GDM1 (cell line): ENCODE results near the gene POU2F1.

Source experiments
- DNase-seq: peaks from one replicate; lab custom pipeline; 2025; lab: John Stamatoyannopoulos, UW

POU2F1 gene

GRCh38 chr1:167367705-167368104 is 147.0 kb downstream of the POU2F1 start:
- DNase-seq: no peak

- no peak for DNase-seq
These were observed 148.5 kb downstream of the POU2F1 start for GRCh38 chr1:167369175-167369574.

GRCh38 chr1:167369933-167370332 is 149.2 kb downstream of the POU2F1 start:
- DNase-seq: no peak

- DNase-seq: no peak
These were observed 150.3 kb downstream of the POU2F1 start for GRCh38 chr1:167371030-167371429.

- no peak for DNase-seq
These were observed 152.7 kb downstream of the POU2F1 start for GRCh38 chr1:167373398-167373797.

GRCh38 chr1:167373986-167374385 is 153.3 kb downstream of the POU2F1 start:
- no peak for DNase-seq

- no peak for DNase-seq
These were observed 155.3 kb downstream of the POU2F1 start for GRCh38 chr1:167375949-167376348.

GRCh38 chr1:167387251-167387910 is 166.7 kb downstream of the POU2F1 start:
- DNase-seq: no peak

- no peak for DNase-seq
These were observed 168.3 kb downstream of the POU2F1 start for GRCh38 chr1:167388976-167389375.

GRCh38 chr1:167392200-167392696 is 171.6 kb downstream of the POU2F1 start:
- no peak for DNase-seq

- no peak for DNase-seq
These were observed 179.8 kb downstream of the POU2F1 start for GRCh38 chr1:167400359-167400953.

GRCh38 chr1:167401260-167401873 is 180.7 kb downstream of the POU2F1 start:
- peak; percentile 36 for DNase-seq

- DNase-seq: no peak
These were observed 183.6 kb downstream of the POU2F1 start for GRCh38 chr1:167404161-167404888.

GRCh38 chr1:167404908-167405307 is 184.2 kb downstream of the POU2F1 start:
- DNase-seq: no peak

- no peak for DNase-seq
These were observed 187.7 kb downstream of the POU2F1 start for GRCh38 chr1:167408355-167408754.

GRCh38 chr1:167409183-167409582 is 188.5 kb downstream of the POU2F1 start:
- DNase-seq: no peak

GRCh38 chr1:167412072-167412471 is 191.4 kb downstream of the POU2F1 start:
- no peak for DNase-seq

GRCh38 chr1:167412920-167413319 is 192.2 kb downstream of the POU2F1 start:
- DNase-seq: peak; percentile 19

GRCh38 chr1:167413328-167413727 is 192.6 kb downstream of the POU2F1 start:
- DNase-seq: no peak

- DNase-seq: no peak
These were observed 195.8 kb downstream of the POU2F1 start for GRCh38 chr1:167416506-167416905.

- DNase-seq: no peak
These were observed 197.7 kb downstream of the POU2F1 start for GRCh38 chr1:167418391-167418790.

- DNase-seq: no peak
These were observed 198.6 kb downstream of the POU2F1 start for GRCh38 chr1:167419245-167419644.

GRCh38 chr1:167420510-167420909 is 199.8 kb downstream of the POU2F1 start:
- no peak for DNase-seq
